ENCODE measurements around the gene SYTL2. TPM values are rescaled to one million over a fixed set of nuclear protein-coding genes. Genes with fewer than 3 reads are reported as not detected.

The SYTL2 gene
- total RNA-seq, 3 donors from 2014 or later (not counting 1 experiment from before 2014, with no cell fraction given): 116 to 237 (median 143) TPM

DNA sequence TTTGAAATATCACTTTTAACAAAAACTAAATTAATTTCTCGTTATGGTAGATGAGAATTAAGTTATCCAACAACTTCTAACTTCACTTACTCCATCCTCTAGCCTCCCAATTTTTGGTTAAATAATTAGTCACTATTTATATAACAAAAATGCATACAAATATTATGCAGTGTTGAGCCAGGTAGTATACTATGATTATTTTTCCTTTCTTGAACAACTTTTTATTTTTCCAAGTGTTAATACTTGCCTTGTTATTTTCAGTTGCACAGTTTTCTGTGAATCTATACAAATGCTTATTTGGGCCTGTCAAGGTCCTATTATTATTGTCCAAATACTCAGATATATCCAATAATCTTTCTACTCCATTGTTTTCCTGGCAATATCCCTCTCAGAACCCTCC lies 24.3 kb upstream of the SYTL2 start:
- Histone ChIP-seq H3K27ac (ENCODE audit: low read length) (no peak overlapping the region), H3K27me3 (ENCODE audit: control insufficient read depth, insufficient read depth, low read length) (no peaks in the 10 kb centered on the region), H3K4me1 (ENCODE audit: control insufficient read depth, insufficient read depth, low read length) (no peaks in the 10 kb centered on the region), H3K9me3 (ENCODE audit: control insufficient read depth, insufficient read depth, low read length) (peaks cover 3% of the 10 kb centered on the region), H3K4me3 (ENCODE audit: low read length) (no peak overlapping the region), H3K36me3 (ENCODE audit: control insufficient read depth, insufficient read depth, low read length) (no peaks in the 10 kb centered on the region)
- Mint-ChIP-seq H3K4me1 (no peaks in the 10 kb centered on the region), H3K4me3 (no peak overlapping the region), H3K36me3 (peaks cover 10% of the 10 kb centered on the region), H3K9me3 (peaks cover 3 to 5% of the 10 kb centered on the region in 2 donors), H3K27ac (no peak overlapping the region), H3K27me3 (ENCODE audit: low read depth in 2 of 2) (no peaks in the 10 kb centered on the region)
- WGBS (ENCODE audit: insufficient coverage): no CpG with 5 or more reads among the region's 1 CpG
- DNase-seq: no peak
- ATAC-seq: no peak
- intact Hi-C loops (cut with micrococcal nuclease): no loop called here
- TF ChIP-seq, protein P1, sequence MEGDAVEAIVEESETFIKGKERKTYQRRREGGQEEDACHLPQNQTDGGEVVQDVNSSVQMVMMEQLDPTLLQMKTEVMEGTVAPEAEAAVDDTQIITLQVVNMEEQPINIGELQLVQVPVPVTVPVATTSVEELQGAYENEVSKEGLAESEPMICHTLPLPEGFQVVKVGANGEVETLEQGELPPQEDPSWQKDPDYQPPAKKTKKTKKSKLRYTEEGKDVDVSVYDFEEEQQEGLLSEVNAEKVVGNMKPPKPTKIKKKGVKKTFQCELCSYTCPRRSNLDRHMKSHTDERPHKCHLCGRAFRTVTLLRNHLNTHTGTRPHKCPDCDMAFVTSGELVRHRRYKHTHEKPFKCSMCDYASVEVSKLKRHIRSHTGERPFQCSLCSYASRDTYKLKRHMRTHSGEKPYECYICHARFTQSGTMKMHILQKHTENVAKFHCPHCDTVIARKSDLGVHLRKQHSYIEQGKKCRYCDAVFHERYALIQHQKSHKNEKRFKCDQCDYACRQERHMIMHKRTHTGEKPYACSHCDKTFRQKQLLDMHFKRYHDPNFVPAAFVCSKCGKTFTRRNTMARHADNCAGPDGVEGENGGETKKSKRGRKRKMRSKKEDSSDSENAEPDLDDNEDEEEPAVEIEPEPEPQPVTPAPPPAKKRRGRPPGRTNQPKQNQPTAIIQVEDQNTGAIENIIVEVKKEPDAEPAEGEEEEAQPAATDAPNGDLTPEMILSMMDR (IDR thresholded peaks at IDR 0.05): no peak

DNA sequence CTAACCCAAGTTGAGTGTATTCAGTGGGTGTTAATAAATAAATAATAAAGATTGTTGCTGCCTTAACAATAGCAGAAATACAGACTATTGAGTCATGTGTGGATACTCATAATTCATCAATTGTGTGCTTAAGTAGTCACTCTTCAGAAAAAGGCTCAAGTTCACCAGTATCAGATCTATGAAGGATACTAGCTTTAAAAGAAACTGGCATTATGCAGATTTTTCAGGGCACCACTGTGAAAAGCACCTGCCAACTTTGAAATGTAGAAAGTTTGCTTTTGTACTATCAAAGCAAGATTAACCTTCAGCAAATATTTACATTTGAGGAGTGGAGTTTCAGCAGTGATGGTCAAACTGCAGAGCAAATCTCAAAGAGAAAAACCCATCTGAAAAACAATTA lies 20.1 kb upstream of the SYTL2 start:
- peaks cover 3% of the 10 kb centered on the region for H3K9me3 ChIP-seq (ENCODE audit: control insufficient read depth, insufficient read depth, low read length)
- intact Hi-C loops (cut with micrococcal nuclease): no loop called here
- ATAC-seq (no peak), DNase-seq (no peak)
- Mint-ChIP-seq H3K36me3 (peaks cover 8% of the 10 kb centered on the region), H3K4me1 (peaks cover 13 to 15% of the 10 kb centered on the region in 2 donors), H3K27ac (no peak overlapping the region), H3K27me3 (ENCODE audit: low read depth in 2 of 2) (no peaks in the 10 kb centered on the region), H3K9me3 (peaks cover 3 to 4% of the 10 kb centered on the region in 2 donors), H3K4me3 (no peak overlapping the region)
- H3K36me3 ChIP-seq (ENCODE audit: control insufficient read depth, insufficient read depth, low read length): no peaks in the 10 kb centered on the region
- TF ChIP-seq, protein P1 (IDR thresholded peaks at IDR 0.05): no peak
- no peaks in the 10 kb centered on the region for H3K27me3 ChIP-seq (ENCODE audit: control insufficient read depth, insufficient read depth, low read length)
- H3K4me1 ChIP-seq (ENCODE audit: control insufficient read depth, insufficient read depth, low read length): peaks cover 16% of the 10 kb centered on the region
- no peak overlapping the region for H3K27ac ChIP-seq (ENCODE audit: low read length)
- no peak overlapping the region for H3K4me3 ChIP-seq (ENCODE audit: low read length)

DNA sequence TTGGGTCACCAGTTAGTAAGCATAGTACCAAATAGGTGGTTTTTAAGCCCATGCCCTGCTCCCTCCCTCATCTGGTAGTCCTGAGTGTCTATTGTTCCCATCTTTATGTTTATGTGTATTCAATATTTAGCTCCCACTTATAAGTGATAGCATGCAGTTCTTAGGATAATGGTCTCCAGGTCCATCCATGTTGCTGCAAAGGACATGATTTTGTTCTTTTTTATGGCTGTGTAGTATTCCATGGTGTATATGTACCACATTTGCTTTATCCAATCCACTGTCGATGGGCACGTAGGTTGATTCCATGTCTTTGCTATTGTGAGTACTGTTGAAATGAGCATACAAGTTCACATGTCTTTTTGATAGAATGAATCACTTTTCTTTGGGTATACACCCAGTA lies 18.2 kb upstream of the SYTL2 start:
- Histone ChIP-seq H3K4me1 (ENCODE audit: control insufficient read depth, insufficient read depth, low read length) (peaks cover 23% of the 10 kb centered on the region), H3K27me3 (ENCODE audit: control insufficient read depth, insufficient read depth, low read length) (no peaks in the 10 kb centered on the region), H3K9me3 (ENCODE audit: control insufficient read depth, insufficient read depth, low read length) (no peaks in the 10 kb centered on the region), H3K36me3 (ENCODE audit: control insufficient read depth, insufficient read depth, low read length) (no peaks in the 10 kb centered on the region), H3K27ac (ENCODE audit: low read length) (no peak overlapping the region), H3K4me3 (ENCODE audit: low read length) (no peak overlapping the region)
- Mint-ChIP-seq H3K9me3 (no peaks in the 10 kb centered on the region), H3K27me3 (ENCODE audit: low read depth in 2 of 2) (no peaks in the 10 kb centered on the region), H3K36me3 (no peaks in the 10 kb centered on the region), H3K4me1 (peaks cover 25 to 28% of the 10 kb centered on the region in 2 donors), H3K4me3 (no peak overlapping the region), H3K27ac (no peak overlapping the region)
- WGBS (ENCODE audit: insufficient coverage): 100% methylated on average over 2 of the region's 2 CpGs
- TF ChIP-seq, protein P1 (IDR thresholded peaks at IDR 0.05): no peak
- intact Hi-C loops (cut with micrococcal nuclease): no loop called here
- ATAC-seq (no peak), DNase-seq (no peak)

DNA sequence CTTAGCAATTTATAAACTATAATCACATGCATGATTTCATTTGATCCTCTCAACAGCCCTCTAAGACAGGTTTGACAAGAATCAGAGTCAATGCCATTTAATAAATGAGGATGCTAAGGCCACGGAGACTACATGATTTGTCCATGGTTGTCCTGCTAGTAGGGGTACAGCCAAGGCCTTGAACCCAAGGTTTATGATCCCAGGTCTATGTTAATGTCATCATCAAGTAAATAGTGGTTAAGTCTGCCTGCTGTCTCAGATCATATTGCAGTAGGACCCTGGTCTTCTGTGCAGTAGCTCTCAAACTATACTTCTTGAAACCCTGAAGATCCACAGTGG lies 17.7 kb upstream of the SYTL2 start:
- H3K36me3 ChIP-seq (ENCODE audit: control insufficient read depth, insufficient read depth, low read length): no peaks in the 10 kb centered on the region
- WGBS (ENCODE audit: insufficient coverage): 100% methylated on average over 1 of the region's 1 CpG
- no peaks in the 10 kb centered on the region for H3K27me3 ChIP-seq (ENCODE audit: control insufficient read depth, insufficient read depth, low read length)
- no peak for ATAC-seq
- TF ChIP-seq, protein P1 (IDR thresholded peaks at IDR 0.05): no peak
- H3K36me3 Mint-ChIP-seq: no peaks in the 10 kb centered on the region
- no peak overlapping the region for H3K27ac Mint-ChIP-seq
- intact Hi-C loops (cut with micrococcal nuclease): no loop called here
- H3K4me1 ChIP-seq (ENCODE audit: control insufficient read depth, insufficient read depth, low read length): peaks cover 28% of the 10 kb centered on the region
- no peaks in the 10 kb centered on the region for H3K9me3 ChIP-seq (ENCODE audit: control insufficient read depth, insufficient read depth, low read length)
- H3K27me3 Mint-ChIP-seq (ENCODE audit: low read depth in 2 of 2): no peaks in the 10 kb centered on the region
- peaks cover 31 to 34% of the 10 kb centered on the region in 2 donors for H3K4me1 Mint-ChIP-seq
- H3K27ac ChIP-seq (ENCODE audit: low read length): no peak overlapping the region
- DNase-seq: no peak
- H3K4me3 ChIP-seq (ENCODE audit: low read length): no peak overlapping the region
- H3K9me3 Mint-ChIP-seq: no peaks in the 10 kb centered on the region
- H3K4me3 Mint-ChIP-seq: no peak overlapping the region
